KG1 (cell line): Measurements from ENCODE around the gene ZNF423.

Experiments used
- DNase-seq: peaks from one replicate; lab custom pipeline; 2025; lab: John Stamatoyannopoulos, UW

Gene ZNF423

GRCh38 chr16:49848530-49848929, 7.4 kb downstream of the ZNF423 start:
- DNase-seq = no peak

- DNase-seq = no peak
These were observed 9.1 kb downstream of the ZNF423 start for GRCh38 chr16:49846800-49847199.

- no peak for DNase-seq
These were observed 11.6 kb downstream of the ZNF423 start for GRCh38 chr16:49844359-49844758.

GRCh38 chr16:49843758-49844157, 12.2 kb downstream of the ZNF423 start:
- DNase-seq = no peak

GRCh38 chr16:49842972-49843371, 12.9 kb downstream of the ZNF423 start:
- no peak for DNase-seq

- DNase-seq = no peak
These were observed 16.7 kb downstream of the ZNF423 start for GRCh38 chr16:49839017-49839825.

GRCh38 chr16:49838441-49839016, 17.4 kb downstream of the ZNF423 start:
- no peak for DNase-seq

- DNase-seq = no peak
These were observed 18.1 kb downstream of the ZNF423 start for GRCh38 chr16:49837688-49838410.

- DNase-seq = no peak
These were observed 19.2 kb downstream of the ZNF423 start for GRCh38 chr16:49836668-49837067.

- DNase-seq = no peak
These were observed 19.7 kb downstream of the ZNF423 start for GRCh38 chr16:49836218-49836617.

GRCh38 chr16:49835161-49835777, 20.6 kb downstream of the ZNF423 start:
- DNase-seq = no peak

GRCh38 chr16:49834531-49835151, 21.3 kb downstream of the ZNF423 start:
- no peak for DNase-seq

- no peak for DNase-seq
These were observed 21.9 kb downstream of the ZNF423 start for GRCh38 chr16:49833796-49834530.

GRCh38 chr16:49833085-49833484, 22.8 kb downstream of the ZNF423 start:
- no peak for DNase-seq

- no peak for DNase-seq
These were observed 23.7 kb downstream of the ZNF423 start for GRCh38 chr16:49832177-49832576.

- no peak for DNase-seq
These were observed 25.0 kb downstream of the ZNF423 start for GRCh38 chr16:49830873-49831272.

- no peak for DNase-seq
These were observed 27.2 kb downstream of the ZNF423 start for GRCh38 chr16:49828533-49829267.

- DNase-seq = no peak
These were observed 28.0 kb downstream of the ZNF423 start for GRCh38 chr16:49827805-49828438.

GRCh38 chr16:49826515-49826914, 29.4 kb downstream of the ZNF423 start:
- no peak for DNase-seq

GRCh38 chr16:49825041-49825440, 30.9 kb downstream of the ZNF423 start:
- DNase-seq = no peak
